A673 (cell line): ENCODE measurements around the gene PRKAR2B. TPM values are rescaled to one million over a fixed set of nuclear protein-coding genes. Genes with fewer than 3 reads are reported as not detected.
"Not testable (repeated sequence)": the region's sequence is repeated elsewhere in the genome, so short reads cannot be mapped to it uniquely, and the experiment has no call there.

ENCODE experiments used
- BruUV-seq: library from RNA; stranded (reverse); fragments of 400-500 nt; replicated peaks from 2 replicates; lab custom pipeline; 2021; lab: Mats Ljungman, UMichigan
- CTCF ChIA-PET: fragments of 300-600 bp; sonication (Branson Sonifier 250); formaldehyde crosslinking; loops from one replicate; lab custom pipeline; 2022; ENCODE audit warnings: antibody characterized with exemption; lab: Charles Lee
- POLR2A ChIA-PET: fragments of 300-600 bp; sonication (Branson Sonifier 250); formaldehyde crosslinking; loops from one replicate; lab custom pipeline; 2022; ENCODE audit warnings: antibody characterized with exemption; ENCODE audit not compliant: low non-redundant PET; lab: Charles Lee
- DNase-seq: peaks from one replicate; pipeline ENCODE4 v3.0.0-alpha.2; 2015; ENCODE audit warnings: low spot score
- H3K27ac ChIP-seq: fragments of 200-600 bp; sonication (generic); 2 replicates; pipeline ENCODE4 v1.5.1; 2016; ENCODE audit warnings: mixed run types, low read depth, mild to moderate bottlenecking, mixed read lengths, antibody characterized with exemption, low read length; ENCODE audit not compliant: poor library complexity, severe bottlenecking
- H3K27me3 ChIP-seq: fragments of 200-600 bp; sonication (generic); replicated peaks from 2 replicates; pipeline ENCODE4 v1.6.1; 2017; ENCODE audit warnings: mixed run types, low read depth, mild to moderate bottlenecking, mixed read lengths, antibody characterized with exemption, low read length; ENCODE audit not compliant: insufficient read depth, poor library complexity
- H3K36me3 ChIP-seq: fragments of 200-600 bp; sonication (generic); 2 replicates; pipeline ENCODE4 v1.6.1; 2016; ENCODE audit warnings: mixed run types, mild to moderate bottlenecking, mixed read lengths, antibody characterized with exemption, low read length; ENCODE audit not compliant: insufficient read depth, poor library complexity, severe bottlenecking
- H3K4me1 ChIP-seq: fragments of 200-600 bp; sonication (generic); 2 replicates; pipeline ENCODE4 v1.6.1; 2017; ENCODE audit warnings: mixed run types, mild to moderate bottlenecking, mixed read lengths, antibody characterized with exemption, low read length; ENCODE audit not compliant: insufficient read depth, poor library complexity, severe bottlenecking
- H3K4me3 ChIP-seq: fragments of 200-600 bp; sonication (generic); 2 replicates; pipeline ENCODE4 v1.5.1; 2016; ENCODE audit warnings: low read depth, mixed run types, mild to moderate bottlenecking, mixed read lengths, low read length; ENCODE audit not compliant: poor library complexity, severe bottlenecking
- H3K9me3 ChIP-seq: fragments of 200-600 bp; sonication (generic); 2 replicates; pipeline ENCODE4 v1.6.1; 2016; ENCODE audit warnings: mixed run types, low read depth, mild to moderate bottlenecking, mixed read lengths, antibody characterized with exemption, low read length; ENCODE audit not compliant: poor library complexity, severe bottlenecking
- EZH2 ChIP-seq: fragments of 200-600 bp; sonication (generic); IDR thresholded peaks from 2 replicates; pipeline ENCODE4 v1.6.1; 2017; ENCODE audit warnings: borderline replicate concordance, low read depth, mild to moderate bottlenecking, mixed read lengths, antibody characterized with exemption, low read length; ENCODE audit not compliant: poor library complexity, severe bottlenecking
- intact Hi-C: fragments of 100-400 bp; cut with micrococcal nuclease; formaldehyde crosslinking; loops from one replicate; pipeline ENCODE4 v1.10.0; 2022; ENCODE audit not compliant: unreplicated experiment
- total RNA-seq: library from RNA; stranded (reverse); gene quantifications from 2 replicates; pipeline ENCODE4 v1.2.3, GENCODE V29; 2021
- TF ChIP-seq, protein P1 (sequence below): fragments of 300-800, 200-600 bp; sonication (generic); conservative IDR thresholded peaks from 2 replicates; pipeline ENCODE4 v1.5.1; 2017; ENCODE audit warnings: low read depth, mild to moderate bottlenecking, antibody characterized with exemption, low read length, moderate library complexity, mixed read lengths

The PRKAR2B gene
- total RNA-seq, 1 experiment from 2014 or later: 4.8 TPM

DNA sequence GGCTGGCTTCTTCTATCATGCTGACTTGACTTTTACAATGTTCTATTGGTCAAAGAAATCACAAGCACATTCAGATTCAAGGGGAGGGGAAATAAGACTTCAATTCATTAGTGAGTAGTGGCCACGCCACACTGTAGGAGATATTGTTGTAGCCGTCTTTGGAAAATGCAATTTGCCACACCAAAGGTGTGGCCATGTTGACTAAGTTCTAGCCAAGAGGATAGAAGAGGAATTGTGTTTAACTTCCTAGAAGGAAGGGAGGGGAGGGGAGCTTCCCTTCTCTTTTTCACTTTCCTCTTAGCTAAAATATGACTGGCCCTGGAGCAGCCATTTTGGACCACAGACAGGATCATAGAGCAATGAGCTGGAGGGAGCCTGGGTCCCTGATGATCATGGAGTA, 3.4 kb upstream of the PRKAR2B start:
- no peak overlapping the region for H3K4me3 ChIP-seq
- ChIA-PET CTCF (no interaction called here), POLR2A (no interaction called here)
- H3K27me3 ChIP-seq: no peaks in the 10 kb centered on the region
- H3K9me3 ChIP-seq: no peaks in the 10 kb centered on the region
- no TSS peak for BruUV-seq
- intact Hi-C loops: no loop called here
- no peak overlapping the region for H3K27ac ChIP-seq
- TF ChIP-seq, protein P1, sequence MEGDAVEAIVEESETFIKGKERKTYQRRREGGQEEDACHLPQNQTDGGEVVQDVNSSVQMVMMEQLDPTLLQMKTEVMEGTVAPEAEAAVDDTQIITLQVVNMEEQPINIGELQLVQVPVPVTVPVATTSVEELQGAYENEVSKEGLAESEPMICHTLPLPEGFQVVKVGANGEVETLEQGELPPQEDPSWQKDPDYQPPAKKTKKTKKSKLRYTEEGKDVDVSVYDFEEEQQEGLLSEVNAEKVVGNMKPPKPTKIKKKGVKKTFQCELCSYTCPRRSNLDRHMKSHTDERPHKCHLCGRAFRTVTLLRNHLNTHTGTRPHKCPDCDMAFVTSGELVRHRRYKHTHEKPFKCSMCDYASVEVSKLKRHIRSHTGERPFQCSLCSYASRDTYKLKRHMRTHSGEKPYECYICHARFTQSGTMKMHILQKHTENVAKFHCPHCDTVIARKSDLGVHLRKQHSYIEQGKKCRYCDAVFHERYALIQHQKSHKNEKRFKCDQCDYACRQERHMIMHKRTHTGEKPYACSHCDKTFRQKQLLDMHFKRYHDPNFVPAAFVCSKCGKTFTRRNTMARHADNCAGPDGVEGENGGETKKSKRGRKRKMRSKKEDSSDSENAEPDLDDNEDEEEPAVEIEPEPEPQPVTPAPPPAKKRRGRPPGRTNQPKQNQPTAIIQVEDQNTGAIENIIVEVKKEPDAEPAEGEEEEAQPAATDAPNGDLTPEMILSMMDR: no peak
- TF ChIP-seq EZH2: no peak
- DNase-seq: no peak
- H3K4me1 ChIP-seq: peaks cover 24% of the 10 kb centered on the region
- no peaks in the 10 kb centered on the region for H3K36me3 ChIP-seq

DNA sequence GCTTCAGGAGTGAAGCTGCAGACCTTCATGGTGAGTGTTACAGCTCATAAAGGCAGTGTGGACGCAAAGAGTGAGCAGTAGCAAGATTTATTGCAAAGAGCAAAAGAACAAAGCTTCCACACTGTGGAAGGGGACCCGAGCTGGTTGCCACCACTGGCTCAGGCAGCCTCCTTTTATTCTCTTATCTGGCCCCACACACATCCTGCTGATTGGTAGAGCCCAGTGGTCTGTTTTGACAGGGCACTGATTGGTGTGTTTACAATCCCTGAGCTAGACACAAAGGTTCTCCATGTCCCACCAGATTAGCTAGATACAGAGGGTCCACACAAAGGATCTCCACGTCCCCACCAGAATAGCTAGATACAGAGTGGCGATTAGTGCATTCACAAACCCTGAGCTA, 2.7 kb upstream of the PRKAR2B start:
- H3K27me3 ChIP-seq, DNase-seq, H3K4me3 ChIP-seq, BruUV-seq, H3K27ac ChIP-seq, CTCF ChIA-PET, POLR2A ChIA-PET, H3K36me3 ChIP-seq, H3K9me3 ChIP-seq, intact Hi-C loops: not testable (repeated sequence)
- H3K4me1 ChIP-seq: peaks cover 29% of the 10 kb centered on the region

GRCh38 chr7:107042326-107042910, 2.1 kb upstream of the PRKAR2B start:
- POLR2A ChIA-PET, H3K9me3 ChIP-seq, H3K4me3 ChIP-seq, H3K36me3 ChIP-seq, CTCF ChIA-PET, H3K27me3 ChIP-seq, H3K27ac ChIP-seq, intact Hi-C loops, BruUV-seq, DNase-seq: not testable (repeated sequence)
- H3K4me1 ChIP-seq: peaks cover 29% of the 10 kb centered on the region

GRCh38 chr7:107043491-107043890, 1.0 kb upstream of the PRKAR2B start:
- no TSS peak for BruUV-seq
- no peak for DNase-seq
- Histone ChIP-seq H3K4me1 (peaks cover 29% of the 10 kb centered on the region), H3K27ac (no peak overlapping the region), H3K9me3 (no peaks in the 10 kb centered on the region), H3K27me3 (no peaks in the 10 kb centered on the region), H3K4me3 (no peak overlapping the region), H3K36me3 (no peaks in the 10 kb centered on the region)
- TF ChIP-seq, protein P1: no peak
- no peak for TF ChIP-seq EZH2
- intact Hi-C loops: no loop called here
- CTCF ChIA-PET: no interaction called here
- POLR2A ChIA-PET: no interaction called here
